ENCODE data around the gene PRM2.

Gene PRM2

DNA sequence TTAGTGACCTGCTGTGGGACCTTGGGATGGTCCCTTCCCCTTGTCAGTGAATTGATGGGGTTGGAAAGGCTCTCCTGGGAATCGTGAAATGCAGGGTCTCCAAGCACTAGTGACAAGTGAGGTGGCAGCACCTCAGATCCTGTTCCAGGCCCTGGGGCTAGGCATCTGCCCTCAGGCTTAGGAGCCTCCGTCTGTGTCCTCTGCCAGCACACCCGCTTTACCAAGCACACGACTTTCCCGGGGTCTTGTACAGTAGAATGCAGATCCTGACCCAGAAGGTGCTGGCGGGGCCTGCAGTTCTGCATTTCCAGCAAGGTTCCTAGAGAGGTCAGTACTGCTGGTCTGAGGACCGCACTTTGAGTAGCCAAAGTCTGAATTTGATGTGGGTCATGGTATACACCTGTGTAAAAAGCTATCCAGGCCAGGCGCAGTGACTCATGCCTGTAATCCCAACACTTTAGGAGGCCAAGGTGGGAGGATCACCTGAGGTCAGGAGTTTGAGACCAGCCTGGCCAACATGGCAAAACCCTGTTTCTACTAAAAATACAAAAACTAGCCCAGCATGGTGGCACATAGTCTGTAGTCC, 38.1 kb upstream of the PRM2 start:
- Histone ChIP-seq H3K4me1 (ENCODE audit: control insufficient read depth in 1 of 2, insufficient read depth in 1 of 2, low read depth in 1 of 2, low read length in 1 of 2) (peaks cover 30 to 35% of the 10 kb centered on the region in 2 experiments), H3K27ac (no peak overlapping the region), H3K4me3 (ENCODE audit: low read depth in 1 of 2, low read length in 1 of 2) (no peak overlapping the region), H3K9me3 (no peaks in the 10 kb centered on the region), H3K27me3 (no peaks in the 10 kb centered on the region), H3K36me3 (no peaks in the 10 kb centered on the region)
- TF ChIP-seq, protein P1, sequence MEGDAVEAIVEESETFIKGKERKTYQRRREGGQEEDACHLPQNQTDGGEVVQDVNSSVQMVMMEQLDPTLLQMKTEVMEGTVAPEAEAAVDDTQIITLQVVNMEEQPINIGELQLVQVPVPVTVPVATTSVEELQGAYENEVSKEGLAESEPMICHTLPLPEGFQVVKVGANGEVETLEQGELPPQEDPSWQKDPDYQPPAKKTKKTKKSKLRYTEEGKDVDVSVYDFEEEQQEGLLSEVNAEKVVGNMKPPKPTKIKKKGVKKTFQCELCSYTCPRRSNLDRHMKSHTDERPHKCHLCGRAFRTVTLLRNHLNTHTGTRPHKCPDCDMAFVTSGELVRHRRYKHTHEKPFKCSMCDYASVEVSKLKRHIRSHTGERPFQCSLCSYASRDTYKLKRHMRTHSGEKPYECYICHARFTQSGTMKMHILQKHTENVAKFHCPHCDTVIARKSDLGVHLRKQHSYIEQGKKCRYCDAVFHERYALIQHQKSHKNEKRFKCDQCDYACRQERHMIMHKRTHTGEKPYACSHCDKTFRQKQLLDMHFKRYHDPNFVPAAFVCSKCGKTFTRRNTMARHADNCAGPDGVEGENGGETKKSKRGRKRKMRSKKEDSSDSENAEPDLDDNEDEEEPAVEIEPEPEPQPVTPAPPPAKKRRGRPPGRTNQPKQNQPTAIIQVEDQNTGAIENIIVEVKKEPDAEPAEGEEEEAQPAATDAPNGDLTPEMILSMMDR (IDR thresholded peaks at IDR 0.05), result no peak

DNA sequence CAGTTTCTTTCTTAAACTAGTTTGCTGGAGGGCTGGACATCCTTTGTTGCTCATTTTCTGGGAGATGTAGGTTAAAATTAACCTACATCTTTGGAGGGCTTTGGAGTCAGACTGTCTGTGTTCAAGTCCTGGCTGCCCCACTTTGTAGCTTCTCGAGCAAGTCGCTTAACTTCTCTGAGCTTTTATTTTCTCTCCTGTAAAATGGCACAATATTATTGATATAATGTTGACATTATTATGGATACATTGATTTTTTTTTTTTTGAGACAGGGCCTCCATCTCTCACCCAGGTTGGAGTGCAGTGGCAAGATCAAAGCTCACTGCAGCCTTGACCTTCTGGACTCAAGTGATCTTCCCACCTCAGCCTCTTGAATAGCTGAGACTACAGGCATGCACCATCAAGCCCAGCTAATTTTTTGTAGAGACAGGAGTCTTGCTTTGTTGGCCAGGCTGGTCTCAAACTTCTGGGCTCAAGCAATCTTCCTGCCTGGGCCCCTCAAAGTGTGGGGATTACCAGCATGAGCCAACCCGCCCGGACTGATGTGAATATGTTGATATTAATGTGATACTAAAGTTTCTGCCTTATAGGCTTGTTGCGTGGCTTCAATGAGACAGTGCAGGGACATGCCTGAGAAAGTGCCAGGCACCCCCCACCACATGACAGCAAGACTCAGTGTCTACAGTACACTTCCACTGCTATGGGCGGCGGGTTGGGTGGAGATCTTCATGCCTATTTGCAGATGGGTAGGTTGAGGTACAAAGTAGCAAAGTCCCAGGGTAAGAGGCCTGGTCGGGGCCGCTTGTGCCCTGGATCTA, 37.4 kb upstream of the PRM2 start:
- TF ChIP-seq, protein P1 (IDR thresholded peaks at IDR 0.05), result no peak
- H3K27ac ChIP-seq, result no peak overlapping the region
- H3K4me3 ChIP-seq (ENCODE audit: low read depth in 1 of 2, low read length in 1 of 2), result no peak overlapping the region
- no peaks in the 10 kb centered on the region for H3K27me3 ChIP-seq
- H3K36me3 ChIP-seq, result no peaks in the 10 kb centered on the region
- no peaks in the 10 kb centered on the region for H3K9me3 ChIP-seq
- peaks cover 36 to 42% of the 10 kb centered on the region in 2 experiments for H3K4me1 ChIP-seq (ENCODE audit: control insufficient read depth in 1 of 2, insufficient read depth in 1 of 2, low read depth in 1 of 2, low read length in 1 of 2)

GRCh38 chr16:11312718-11313492, 36.6 kb upstream of the PRM2 start:
- TF ChIP-seq, protein P1 (IDR thresholded peaks at IDR 0.05), result no peak
- Histone ChIP-seq H3K27me3 (no peaks in the 10 kb centered on the region), H3K36me3 (no peaks in the 10 kb centered on the region), H3K9me3 (no peaks in the 10 kb centered on the region), H3K4me3 (ENCODE audit: low read depth in 1 of 2, low read length in 1 of 2) (peak overlapping the region in 1 of 2 experiments; percentile 10), H3K27ac (peak overlapping the region; percentile 70), H3K4me1 (ENCODE audit: control insufficient read depth in 1 of 2, insufficient read depth in 1 of 2, low read depth in 1 of 2, low read length in 1 of 2) (peaks cover 44 to 50% of the 10 kb centered on the region in 2 experiments)

DNA sequence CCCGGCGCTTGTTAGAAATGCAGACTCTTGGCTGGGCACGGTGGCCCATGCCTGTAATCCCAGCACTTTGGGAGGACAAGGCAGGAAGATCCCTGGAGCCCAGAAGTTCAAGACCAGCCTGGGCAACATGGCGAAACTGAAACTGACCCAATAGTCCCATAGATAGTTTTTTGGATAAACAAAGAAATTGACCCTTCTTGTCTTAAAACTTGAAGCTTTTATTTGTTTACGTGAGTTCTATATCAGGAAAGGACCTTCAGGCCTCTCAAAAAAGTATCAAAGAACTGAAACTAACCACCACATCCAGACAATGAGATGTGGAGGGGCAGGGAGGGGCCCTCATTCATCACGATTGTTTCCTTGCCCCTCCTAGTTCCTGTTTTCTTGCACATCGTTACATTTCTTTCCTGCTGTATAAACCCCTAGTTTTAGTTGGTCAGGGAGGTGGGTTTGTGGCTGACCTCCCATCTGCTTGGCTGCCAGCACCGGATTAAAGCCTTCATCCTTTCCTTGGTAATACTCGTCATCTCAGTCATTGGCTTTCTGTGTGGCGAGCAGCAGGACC, 34.8 kb upstream of the PRM2 start:
- Histone ChIP-seq H3K27me3 (no peaks in the 10 kb centered on the region), H3K36me3 (no peaks in the 10 kb centered on the region), H3K27ac (peak overlapping the region; percentile 34), H3K9me3 (no peaks in the 10 kb centered on the region), H3K4me3 (ENCODE audit: low read depth in 1 of 2, low read length in 1 of 2) (no peak overlapping the region), H3K4me1 (ENCODE audit: control insufficient read depth in 1 of 2, insufficient read depth in 1 of 2, low read depth in 1 of 2, low read length in 1 of 2) (peaks cover 62 to 69% of the 10 kb centered on the region in 2 experiments)
- TF ChIP-seq, protein P1 (IDR thresholded peaks at IDR 0.05), result no peak

GRCh38 chr16:11310634-11310977, 34.3 kb upstream of the PRM2 start:
- H3K4me3 ChIP-seq (ENCODE audit: low read depth in 1 of 2, low read length in 1 of 2), result no peak overlapping the region
- no peaks in the 10 kb centered on the region for H3K9me3 ChIP-seq
- H3K27me3 ChIP-seq, result no peaks in the 10 kb centered on the region
- H3K4me1 ChIP-seq (ENCODE audit: control insufficient read depth in 1 of 2, insufficient read depth in 1 of 2, low read depth in 1 of 2, low read length in 1 of 2), result peaks cover 66 to 73% of the 10 kb centered on the region in 2 experiments
- no peaks in the 10 kb centered on the region for H3K36me3 ChIP-seq
- peak overlapping the region; percentile 34 for H3K27ac ChIP-seq
- TF ChIP-seq, protein P1 (IDR thresholded peaks at IDR 0.05), result no peak
